HepG2 (cell line): ENCODE results near the gene FUT6. TPM values are rescaled to one million over a fixed set of nuclear protein-coding genes. Genes with fewer than 3 reads are reported as not detected.
A peak's percentile ranks its signal among the peaks of the same experiment; 100 is the strongest.

ENCODE experiments used
- ATAD3A ChIP-seq: sonication (generic); formaldehyde crosslinking; IDR thresholded peaks from 2 replicates; pipeline ENCODE4 v1.4.0; 2020; ENCODE audit warnings: missing genetic modification reagents
- ATF1 ChIP-seq: IDR thresholded peaks from 2 replicates; pipeline ENCODE4 v1.6.1; 2016; ENCODE audit warnings: mild to moderate bottlenecking, control low read depth
- DNMT1 ChIP-seq: sonication (generic); formaldehyde crosslinking; IDR thresholded peaks from 2 replicates; pipeline ENCODE4 v1.5.1; 2020; ENCODE audit warnings: mild to moderate bottlenecking, missing genetic modification reagents
- FOXO4 ChIP-seq: sonication (generic); formaldehyde crosslinking; conservative IDR thresholded peaks from 2 replicates; pipeline ENCODE4 v1.8.1; 2023; ENCODE audit warnings: missing genetic modification reagents
- HNRNPL ChIP-seq: fragments of 200-400 bp; formaldehyde crosslinking; IDR thresholded peaks from 2 replicates; pipeline ENCODE4 v1.6.1; 2017; ENCODE audit warnings: mild to moderate bottlenecking, low read depth, low read length
- KDM4B ChIP-seq: sonication (generic); formaldehyde crosslinking; IDR thresholded peaks from 2 replicates; pipeline ENCODE4 v1.4.0; 2020; ENCODE audit warnings: missing genetic modification reagents
- PHF8 ChIP-seq: sonication (generic); formaldehyde crosslinking; IDR thresholded peaks from 2 replicates; pipeline ENCODE4 v1.5.0; 2020; ENCODE audit warnings: missing genetic modification reagents
- POLR2AphosphoS2 ChIP-seq: IDR thresholded peaks from 2 replicates; pipeline ENCODE4 v1.6.1; 2011; ENCODE audit warnings: low read depth, low read length, improper control_type of control experiment
- PPARG ChIP-seq: conservative IDR thresholded peaks from 2 replicates; pipeline ENCODE4 v1.6.1; 2016; ENCODE audit warnings: missing biosample characterization, missing genetic modification reagents
- REPIN1 ChIP-seq: sonication (generic); formaldehyde crosslinking; IDR thresholded peaks from 2 replicates; pipeline ENCODE4 v1.8.0; 2022; ENCODE audit warnings: missing genetic modification reagents, low read depth, mild to moderate bottlenecking, borderline replicate concordance
- RFX5 ChIP-seq: IDR thresholded peaks from 2 replicates; pipeline ENCODE4 v1.6.1; 2011; ENCODE audit warnings: low read depth, low read length, improper control_type of control experiment
- SRSF1 ChIP-seq: fragments of 200-400 bp; formaldehyde crosslinking; optimal IDR thresholded peaks from 2 replicates; pipeline ENCODE3; 2017; ENCODE audit warnings: mild to moderate bottlenecking, low read depth, low read length, moderate library complexity
- ZNF337 ChIP-seq: sonication (generic); formaldehyde crosslinking; IDR thresholded peaks from 2 replicates; pipeline ENCODE4 v1.5.1; 2020; ENCODE audit warnings: missing genetic modification reagents, low read depth, mild to moderate bottlenecking, borderline replicate concordance
- ZNF34 ChIP-seq: sonication (generic); formaldehyde crosslinking; IDR thresholded peaks from 2 replicates; pipeline ENCODE4 v1.4.0; 2020; ENCODE audit warnings: mild to moderate bottlenecking, missing genetic modification reagents, borderline replicate concordance
- ZNF383 ChIP-seq: sonication (generic); formaldehyde crosslinking; IDR thresholded peaks from 2 replicates; pipeline ENCODE4 v1.4.0; 2020; ENCODE audit warnings: missing genetic modification reagents, mild to moderate bottlenecking, borderline replicate concordance
- ZNF672 ChIP-seq: sonication (generic); formaldehyde crosslinking; IDR thresholded peaks from 2 replicates; pipeline ENCODE4 v1.8.1; 2022; ENCODE audit warnings: missing genetic modification reagents
- ZNF737 ChIP-seq: sonication (generic); formaldehyde crosslinking; IDR thresholded peaks from 2 replicates; pipeline ENCODE4 v1.5.0; 2020; ENCODE audit warnings: missing genetic modification reagents, mild to moderate bottlenecking, borderline replicate concordance
- polyA plus RNA-seq, 8 experiments: library from polyadenylated mRNA; depleted of rRNA in 3 of 8; stranded (reverse) in 7 of 8; unstranded in 1 of 8; fragments of >200 nt; fragmentation: Illumina TruSeq in 4 of 8; extraction: Trizol in 4 of 8; gene quantifications; 2 replicates each; pipeline versions ENCODE4 v1.2.1 to v1.2.3, GENCODE V29; 2011 to 2016; ENCODE audit warnings: low read depth in 4 of 8, missing spikeins in 1 of 8, mixed read lengths in 1 of 8; ENCODE audit not compliant: insufficient read depth in 1 of 8
- total RNA-seq, 5 experiments: library from RNA; depleted of rRNA; stranded (reverse); fragments of >200 nt; fragmentation: Illumina TruSeq; extraction: Trizol; gene quantifications; 2 replicates each; pipeline ENCODE4 v1.2.3, GENCODE V29; 2016; ENCODE audit warnings: low read depth in 1 of 5
- TF ChIP-seq, protein P1 (sequence below): sonication (generic); formaldehyde crosslinking; IDR thresholded peaks from 2 replicates; pipeline ENCODE4 v1.5.0; 2020; ENCODE audit warnings: missing genetic modification reagents
- TF ChIP-seq, protein P2 (sequence below): sonication (generic); formaldehyde crosslinking; IDR thresholded peaks from 2 replicates; pipeline ENCODE4 v1.4.0; 2020; ENCODE audit warnings: missing genetic modification reagents

Gene FUT6
- total and polyA plus RNA-seq, 2 of the 13 experiments (the other 11 are each of a cell fraction or from before 2014, with no cell fraction given), result 8.2 to 27.7 TPM

DNA sequence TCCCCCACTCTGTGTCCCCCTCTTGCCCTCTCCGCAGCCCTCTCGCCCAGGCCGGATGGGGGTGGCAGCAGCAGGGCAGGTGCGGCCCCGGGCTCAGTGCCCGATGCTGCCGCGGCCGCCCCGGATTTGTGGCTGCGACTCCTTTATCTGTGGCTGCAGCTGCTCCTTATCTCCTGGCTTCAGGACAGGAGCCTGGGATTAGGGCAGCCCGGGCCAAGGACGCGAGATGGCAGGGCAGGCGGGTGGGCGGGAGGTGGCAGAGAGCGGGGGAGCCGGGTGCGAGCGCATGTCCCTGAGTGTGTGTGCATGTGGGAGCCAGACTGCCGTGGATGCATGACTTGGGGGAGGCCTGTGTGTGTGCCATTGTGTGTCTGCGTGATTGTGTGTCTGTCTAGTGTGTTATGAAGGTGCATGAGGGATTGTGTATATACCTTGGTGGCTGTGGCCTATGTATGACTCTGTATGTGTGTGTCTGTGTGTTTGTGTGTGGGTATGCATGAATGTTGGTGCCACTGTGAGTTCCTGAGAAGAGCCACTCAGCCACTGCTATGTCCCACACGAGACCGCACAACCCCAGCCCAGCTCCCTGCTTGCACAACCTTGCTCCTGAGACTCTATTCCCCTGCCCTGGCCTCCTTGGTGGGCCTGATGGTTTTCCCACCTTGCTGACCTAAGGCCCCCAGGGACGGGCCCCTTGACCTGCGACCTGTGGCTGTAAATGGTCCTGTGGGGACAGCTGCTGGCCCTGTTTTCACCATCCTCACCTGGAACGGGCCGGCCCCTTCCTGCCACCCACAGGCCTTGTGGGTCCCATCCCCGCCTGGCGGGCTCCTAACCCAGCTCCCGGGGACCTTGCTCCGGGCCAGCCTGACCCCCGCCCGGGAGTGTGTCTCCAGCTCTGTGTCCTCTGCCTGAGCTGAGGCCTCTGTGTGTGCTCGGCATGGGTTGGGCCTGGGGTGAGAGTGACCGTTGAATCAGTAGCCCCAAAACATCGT is 40.0 kb downstream of the FUT6 start (continued):
- no peak for TF ChIP-seq DNMT1
- TF ChIP-seq RFX5, result no peak
- no peak for TF ChIP-seq ZNF737
- TF ChIP-seq ATAD3A (CRISPR knock-in tag), result no peak
- TF ChIP-seq ATF1 (CRISPR knock-in tag), result no peak
- TF ChIP-seq ZNF383 (CRISPR knock-in tag), result 0 out of 2 replicates have a peak, but pooled peaks have one; percentile 36
- no peak for TF ChIP-seq REPIN1 (CRISPR knock-in tag)
- TF ChIP-seq KDM4B (CRISPR knock-in tag), result no peak
- peak; percentile 58; the same call in 1 of the 2 replicates for TF ChIP-seq HNRNPL
- TF ChIP-seq, protein P1, sequence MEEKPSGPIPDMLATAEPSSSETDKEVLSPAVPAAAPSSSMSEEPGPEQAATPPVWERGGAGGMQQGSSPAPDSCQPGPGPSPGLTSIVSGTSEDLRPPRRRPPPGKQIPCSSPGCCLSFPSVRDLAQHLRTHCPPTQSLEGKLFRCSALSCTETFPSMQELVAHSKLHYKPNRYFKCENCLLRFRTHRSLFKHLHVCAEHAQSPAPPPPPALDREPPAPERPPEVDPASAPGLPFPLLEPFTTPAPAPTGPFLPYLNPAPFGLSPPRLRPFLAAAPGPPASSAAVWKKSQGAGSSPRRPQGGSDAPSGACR, result no peak
- TF ChIP-seq PPARG, result no peak
- no peak for TF ChIP-seq ZNF672
- TF ChIP-seq SRSF1, result no peak
- no peak for TF ChIP-seq POLR2AphosphoS2
- no peak for TF ChIP-seq FOXO4 (CRISPR knock-in tag)
- TF ChIP-seq, protein P2, sequence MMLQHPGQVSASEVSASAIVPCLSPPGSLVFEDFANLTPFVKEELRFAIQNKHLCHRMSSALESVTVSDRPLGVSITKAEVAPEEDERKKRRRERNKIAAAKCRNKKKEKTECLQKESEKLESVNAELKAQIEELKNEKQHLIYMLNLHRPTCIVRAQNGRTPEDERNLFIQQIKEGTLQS, result no peak
- no peak for TF ChIP-seq PHF8
- no peak for TF ChIP-seq ZNF337
- no peak for TF ChIP-seq ZNF34 (CRISPR knock-in tag)
